DOHH2 (cell line): Measurements from ENCODE around the gene AKT1S1.

Experiments used
- EZH2phosphoT487 ChIP-seq: fragments of 200-600 bp; sonication (generic); IDR thresholded peaks from 2 replicates; pipeline ENCODE4 v1.6.1; 2017; ENCODE audit warnings: borderline replicate concordance, mild to moderate bottlenecking, antibody characterized with exemption, low read length, moderate library complexity, mixed read lengths
- TF ChIP-seq, protein P1 (sequence below): fragments of 200-600 bp; sonication (generic); IDR thresholded peaks from one replicate; pipeline ENCODE4 v1.5.1; 2014; ENCODE audit warnings: antibody characterized with exemption, mild to moderate bottlenecking, low read depth, low read length; ENCODE audit not compliant: poor library complexity, severe bottlenecking

GRCh38 chr19:49882643-49883042 is 5.5 kb upstream of the AKT1S1 start:
- TF ChIP-seq, protein P1, sequence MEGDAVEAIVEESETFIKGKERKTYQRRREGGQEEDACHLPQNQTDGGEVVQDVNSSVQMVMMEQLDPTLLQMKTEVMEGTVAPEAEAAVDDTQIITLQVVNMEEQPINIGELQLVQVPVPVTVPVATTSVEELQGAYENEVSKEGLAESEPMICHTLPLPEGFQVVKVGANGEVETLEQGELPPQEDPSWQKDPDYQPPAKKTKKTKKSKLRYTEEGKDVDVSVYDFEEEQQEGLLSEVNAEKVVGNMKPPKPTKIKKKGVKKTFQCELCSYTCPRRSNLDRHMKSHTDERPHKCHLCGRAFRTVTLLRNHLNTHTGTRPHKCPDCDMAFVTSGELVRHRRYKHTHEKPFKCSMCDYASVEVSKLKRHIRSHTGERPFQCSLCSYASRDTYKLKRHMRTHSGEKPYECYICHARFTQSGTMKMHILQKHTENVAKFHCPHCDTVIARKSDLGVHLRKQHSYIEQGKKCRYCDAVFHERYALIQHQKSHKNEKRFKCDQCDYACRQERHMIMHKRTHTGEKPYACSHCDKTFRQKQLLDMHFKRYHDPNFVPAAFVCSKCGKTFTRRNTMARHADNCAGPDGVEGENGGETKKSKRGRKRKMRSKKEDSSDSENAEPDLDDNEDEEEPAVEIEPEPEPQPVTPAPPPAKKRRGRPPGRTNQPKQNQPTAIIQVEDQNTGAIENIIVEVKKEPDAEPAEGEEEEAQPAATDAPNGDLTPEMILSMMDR: no peak
- no peak for TF ChIP-seq EZH2phosphoT487
